GM10266 (cell line): ENCODE measurements around the gene CDK17.

Experiments
- DNase-seq: peaks from one replicate; pipeline ENCODE4 v3.0.0; 2012; ENCODE audit errors: extremely low spot score
- CTCF ChIP-seq: IDR thresholded peaks from 2 replicates; pipeline ENCODE4 v1.5.1; 2012; ENCODE audit warnings: mild to moderate bottlenecking, low read depth; ENCODE audit not compliant: control insufficient read depth, insufficient read depth; ENCODE audit errors: missing control alignments

CDK17 gene

DNA sequence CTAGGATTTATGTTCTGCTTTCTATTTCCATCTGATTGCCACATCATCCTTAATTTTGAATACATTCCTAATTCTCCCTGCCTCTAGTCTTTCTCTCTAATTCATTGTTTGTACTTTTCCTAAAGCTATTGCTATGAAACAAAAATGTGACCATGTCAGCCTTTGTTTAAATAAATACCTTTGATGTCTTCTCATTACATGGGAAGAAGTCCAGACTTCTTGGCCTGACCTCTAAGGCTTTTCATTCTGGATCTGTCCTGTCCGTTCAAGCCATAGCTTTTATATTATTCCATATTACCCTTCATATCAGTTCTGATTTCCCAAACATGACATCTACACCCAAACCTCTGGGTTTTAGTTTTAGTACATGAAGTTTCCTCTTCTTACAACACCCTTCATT lies 91.4 kb downstream of the CDK17 start:
- no peak for DNase-seq
- TF ChIP-seq CTCF = no peak

DNA sequence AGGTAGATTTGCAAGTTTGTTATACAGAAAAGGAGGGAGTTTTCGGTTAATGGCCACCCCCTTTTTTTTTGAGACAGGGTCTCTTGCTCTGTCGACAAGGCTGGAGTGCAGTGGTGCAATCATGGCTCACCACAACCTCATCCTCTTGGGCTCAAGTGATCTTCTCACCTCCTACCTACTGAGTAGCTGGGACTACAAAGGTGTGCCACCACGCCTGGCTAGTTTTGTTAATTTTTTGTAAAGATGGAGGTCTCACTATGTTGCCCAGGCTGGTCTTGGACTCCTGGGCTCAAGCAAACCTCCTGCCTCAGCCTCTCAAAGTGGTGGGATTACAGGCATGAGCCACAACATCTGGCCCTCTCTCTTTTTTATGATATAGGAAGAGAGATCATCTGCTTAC lies 94.6 kb downstream of the CDK17 start:
- no peak for TF ChIP-seq CTCF

DNA sequence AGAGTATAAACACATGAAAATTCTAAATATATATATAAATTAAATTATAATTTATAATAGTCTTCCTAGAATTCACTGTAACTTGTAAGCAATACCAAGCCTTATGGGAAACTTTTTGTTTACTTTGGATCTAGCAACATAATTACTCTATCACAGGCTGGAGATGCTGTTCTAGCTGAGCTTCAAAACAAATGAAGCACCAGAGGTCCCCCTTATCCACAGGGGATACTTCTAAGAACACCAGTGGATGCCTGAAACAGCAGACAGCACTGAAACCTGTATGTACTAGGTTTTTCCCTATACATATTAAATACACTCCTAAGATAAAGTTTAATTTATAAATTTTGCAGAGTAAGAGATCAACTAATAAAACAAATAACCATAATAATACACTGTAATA lies 96.6 kb downstream of the CDK17 start:
- no peak for TF ChIP-seq CTCF
- no peak for DNase-seq

More for the DNA sequence above, 94.6 kb downstream of the CDK17 start:
- no peak for DNase-seq

DNA sequence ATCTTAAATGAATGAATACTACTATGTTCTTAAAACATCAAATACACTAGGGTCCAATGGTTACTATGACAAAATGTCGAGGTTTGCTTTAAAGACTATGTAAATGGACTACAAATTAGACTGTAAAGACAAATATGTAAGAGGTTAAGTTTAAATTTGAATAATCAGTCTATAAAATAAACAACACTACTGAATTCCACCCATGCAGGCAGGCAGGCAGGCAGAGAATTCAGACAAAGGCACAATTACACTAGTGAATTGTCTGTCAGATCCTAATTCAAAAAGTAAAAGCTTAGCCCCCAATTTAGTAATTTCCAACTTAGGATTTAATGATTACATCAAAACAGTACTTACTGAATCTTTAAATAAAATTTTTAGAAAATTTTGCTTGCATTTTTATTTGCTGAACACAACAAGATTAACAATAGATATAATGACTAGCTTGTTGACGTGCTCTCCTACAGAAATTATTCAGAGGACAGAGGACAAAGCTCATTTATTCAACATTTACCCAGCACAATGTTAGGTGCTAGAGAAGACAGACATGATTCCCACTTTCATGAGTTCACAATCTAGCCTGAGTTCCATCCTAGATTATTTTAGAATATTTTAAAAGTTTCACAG lies 97.4 kb downstream of the CDK17 start:
- no peak for DNase-seq
- no peak for TF ChIP-seq CTCF

DNA sequence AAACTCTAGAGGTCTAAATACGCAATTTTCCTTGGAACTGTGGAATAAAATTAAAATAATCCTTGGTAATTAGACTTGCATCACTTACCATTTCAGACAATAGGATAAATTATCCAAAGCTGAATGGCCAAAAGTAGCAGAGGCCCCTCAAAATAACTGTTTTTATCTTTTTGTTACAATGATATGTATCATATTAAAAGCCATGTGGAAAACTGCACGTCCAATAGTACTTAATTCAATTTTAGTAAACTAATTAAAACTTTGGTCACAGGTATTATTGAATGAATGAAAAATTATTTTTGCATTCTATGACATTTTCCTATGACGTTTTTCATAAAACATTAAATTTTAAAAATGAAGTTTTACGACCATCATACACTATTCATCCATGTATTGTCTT lies 98.5 kb downstream of the CDK17 start:
- no peak for DNase-seq
- no peak for TF ChIP-seq CTCF

GRCh38 chr12:96300064-96300463 lies 100.2 kb downstream of the CDK17 start:
- DNase-seq = no peak
- no peak for TF ChIP-seq CTCF

DNA sequence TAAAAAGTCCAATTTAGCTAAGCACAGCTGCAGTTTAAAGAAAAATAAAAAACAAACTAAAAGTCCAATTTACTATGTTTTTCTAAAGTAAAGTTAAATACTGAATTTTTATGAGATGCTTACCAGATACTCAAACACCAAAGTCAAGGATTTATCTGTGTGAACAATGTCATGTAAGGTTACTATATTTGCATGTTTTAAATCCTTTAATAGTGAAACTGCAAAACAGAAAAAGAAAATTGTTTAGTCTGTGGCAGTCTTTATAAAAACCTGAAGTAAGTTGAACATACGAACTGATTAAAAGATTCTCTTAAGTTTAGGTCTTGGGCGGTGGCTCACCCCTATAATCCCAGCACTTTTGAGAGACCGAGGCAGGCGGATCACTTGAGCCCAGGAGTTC lies 102.7 kb downstream of the CDK17 start:
- no peak for TF ChIP-seq CTCF
- no peak for DNase-seq
